NCI-H1048 (cell line): Measurements from ENCODE around the gene SFXN5.
"Not testable (repeated sequence)": the region's sequence is repeated elsewhere in the genome, so short reads cannot be mapped to it uniquely, and the experiment has no call there.

Experiments
- DNase-seq: peaks from one replicate; lab custom pipeline; 2025; lab: John Stamatoyannopoulos, UW

Gene SFXN5

DNA sequence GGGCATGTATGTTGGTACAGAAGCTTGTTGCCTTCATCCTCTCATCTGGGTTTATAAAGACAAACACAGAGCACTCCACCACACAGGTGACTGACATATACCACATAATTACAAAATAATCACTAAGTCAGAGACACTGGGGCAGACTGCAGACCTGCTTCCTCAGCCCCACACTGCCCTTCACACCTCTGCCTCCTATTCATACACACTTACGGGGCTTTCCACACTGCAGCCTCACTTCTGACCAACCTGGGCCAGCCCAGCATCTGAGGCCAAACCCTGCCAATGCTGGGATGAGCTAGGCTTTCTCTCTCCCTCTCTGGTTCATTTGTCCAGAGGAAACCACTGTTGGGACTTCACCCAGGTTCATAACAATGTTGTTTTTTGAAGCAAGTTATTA is 149.7 kb downstream of the SFXN5 start:
- no peak for DNase-seq

GRCh38 chr2:72921088-72921851 is 150.2 kb downstream of the SFXN5 start:
- DNase-seq = no peak

DNA sequence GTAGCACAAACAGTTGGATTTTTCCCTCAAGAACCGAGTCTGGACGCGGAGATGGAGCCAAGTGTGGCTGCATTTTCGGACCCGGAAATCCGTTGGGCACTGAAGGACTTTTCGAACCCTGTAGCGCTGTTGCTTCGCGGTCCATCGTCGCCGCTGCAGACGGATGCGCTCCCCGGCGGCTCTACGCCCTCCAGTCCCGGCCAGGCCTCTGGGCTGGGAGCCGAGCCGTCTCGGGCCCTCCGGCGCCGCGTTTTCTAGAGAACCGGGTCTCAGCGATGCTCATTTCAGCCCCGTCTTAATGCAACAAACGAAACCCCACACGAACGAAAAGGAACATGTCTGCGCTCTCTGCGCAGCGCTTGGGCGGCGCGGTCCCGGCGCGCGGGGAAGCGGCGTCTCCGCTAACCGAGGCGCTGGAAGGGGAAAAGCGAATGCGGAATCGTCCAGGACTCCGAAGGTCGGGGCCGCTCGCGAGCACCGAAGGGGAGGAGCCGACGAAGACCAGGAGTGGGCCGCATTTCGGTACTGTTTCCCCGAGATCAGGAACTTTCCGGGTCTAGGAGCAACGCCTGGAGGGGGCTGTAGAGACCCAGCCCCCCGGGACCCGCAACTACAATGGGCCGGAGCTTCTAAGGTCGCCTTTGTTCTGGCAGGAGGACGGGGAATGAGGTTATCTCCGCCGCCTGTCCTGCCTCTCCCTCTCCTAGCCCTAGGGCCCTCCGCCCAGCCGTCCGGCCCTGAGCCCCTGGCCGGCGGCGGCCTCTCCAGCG is 151.0 kb downstream of the SFXN5 start:
- DNase-seq = no peak

DNA sequence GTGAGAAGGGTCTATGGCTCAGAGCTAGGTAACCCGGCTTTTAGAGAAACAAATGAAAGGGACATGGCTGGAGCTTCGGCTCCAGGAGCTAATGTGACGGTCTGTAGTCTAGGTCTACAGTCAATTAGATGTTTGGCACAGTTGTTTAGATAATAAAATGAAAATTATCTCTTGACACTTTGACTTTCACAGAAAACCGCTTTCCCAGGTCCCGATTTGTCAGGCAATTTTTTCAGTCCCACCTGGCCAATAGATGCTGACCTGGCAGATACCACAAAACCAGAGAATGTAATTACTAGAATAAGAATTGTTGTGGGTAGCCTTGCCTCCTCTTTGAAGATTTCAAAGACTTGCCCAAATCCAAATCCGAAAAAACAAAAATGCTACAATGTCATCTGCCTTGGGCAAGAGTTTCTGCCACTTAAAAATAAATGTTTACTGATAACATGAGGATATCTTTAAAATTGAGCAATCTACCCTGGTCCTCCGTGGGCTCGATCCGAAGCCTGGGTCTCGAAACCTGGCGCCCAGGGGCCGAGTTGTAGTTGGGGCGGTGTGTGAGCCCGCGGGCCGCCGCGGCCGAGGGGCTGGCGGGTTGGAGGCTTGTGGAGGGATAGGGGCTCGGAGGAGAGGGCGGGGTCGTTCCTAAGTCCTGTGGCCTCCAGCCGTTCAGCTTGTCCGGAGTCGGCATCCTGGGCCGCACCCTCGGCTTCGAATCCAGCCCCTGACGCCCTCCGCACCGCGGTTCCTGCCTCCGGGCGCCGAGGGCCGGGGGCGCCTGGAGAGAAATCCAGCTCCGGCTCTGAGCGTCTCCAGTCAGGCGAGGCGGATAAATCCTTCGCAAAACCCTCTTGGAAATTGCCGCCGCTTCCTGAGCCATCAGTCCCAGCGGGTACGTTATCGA is 151.8 kb downstream of the SFXN5 start:
- DNase-seq = no peak

DNA sequence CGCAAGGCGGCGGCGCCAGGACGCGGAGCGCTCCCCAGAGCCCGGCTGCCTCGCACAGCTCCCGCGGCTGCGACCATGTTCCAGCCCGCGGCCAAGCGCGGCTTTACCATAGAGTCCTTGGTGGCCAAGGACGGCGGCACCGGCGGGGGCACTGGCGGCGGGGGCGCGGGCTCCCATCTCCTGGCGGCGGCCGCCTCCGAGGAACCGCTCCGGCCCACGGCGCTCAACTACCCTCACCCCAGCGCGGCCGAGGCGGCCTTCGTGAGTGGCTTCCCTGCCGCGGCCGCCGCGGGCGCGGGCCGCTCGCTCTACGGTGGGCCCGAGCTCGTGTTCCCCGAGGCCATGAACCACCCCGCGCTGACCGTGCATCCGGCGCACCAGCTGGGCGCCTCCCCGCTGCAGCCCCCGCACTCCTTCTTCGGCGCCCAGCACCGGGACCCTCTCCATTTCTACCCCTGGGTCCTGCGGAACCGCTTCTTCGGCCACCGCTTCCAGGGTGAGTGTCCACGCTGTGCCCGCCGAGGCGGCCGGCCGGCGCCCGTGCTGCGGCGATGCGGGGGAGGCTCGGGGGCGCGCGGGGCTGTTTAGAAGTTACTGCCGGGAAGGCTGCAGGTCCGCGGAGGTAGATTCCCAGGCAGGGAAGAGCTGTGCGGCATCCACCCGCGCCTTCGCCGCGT is 153.5 kb downstream of the SFXN5 start:
- no peak for DNase-seq

- peak; percentile 56 for DNase-seq
Measured at GRCh38 chr2:72917138-72917876, 154.2 kb downstream of the SFXN5 start, which contains the start of gene EMX1. TSS of gene EMX1 (plus strand) at chr2:72917519. CDS start at chr2:72917853, 334 bp downstream.

DNA sequence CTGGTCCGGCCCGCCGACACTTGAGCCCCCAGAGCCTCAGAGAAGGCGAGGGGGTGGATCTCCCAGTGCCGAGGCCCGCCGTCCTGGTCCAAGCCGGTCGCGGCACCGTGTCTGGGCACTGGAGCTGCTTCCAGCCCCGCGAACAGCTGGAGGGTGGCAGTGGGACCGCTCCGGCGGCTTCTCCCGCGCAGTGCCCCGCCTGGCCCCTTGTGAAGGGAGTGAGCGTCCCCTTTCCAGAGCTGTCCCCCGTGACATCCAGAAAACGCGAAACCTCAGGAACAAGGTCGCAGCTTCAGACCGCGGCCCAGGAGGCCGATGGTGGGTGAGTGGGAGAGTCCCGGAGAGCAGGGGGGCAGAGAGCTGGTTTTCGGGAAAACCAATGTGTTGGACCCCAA is 154.8 kb downstream of the SFXN5 start:
- DNase-seq = no peak

GRCh38 chr2:72915907-72916742 is 155.4 kb downstream of the SFXN5 start:
- no peak for DNase-seq

- no peak for DNase-seq
Measured at GRCh38 chr2:72915320-72915906, 156.1 kb downstream of the SFXN5 start.

- DNase-seq = no peak
Measured at GRCh38 chr2:72914589-72915319, 156.8 kb downstream of the SFXN5 start.

- DNase-seq = no peak
Measured at GRCh38 chr2:72914206-72914559, 157.3 kb downstream of the SFXN5 start.

- no peak for DNase-seq
Measured at GRCh38 chr2:72913486-72914205, 157.9 kb downstream of the SFXN5 start.

- no peak for DNase-seq
Measured at GRCh38 chr2:72911256-72911655, 160.3 kb downstream of the SFXN5 start.

DNA sequence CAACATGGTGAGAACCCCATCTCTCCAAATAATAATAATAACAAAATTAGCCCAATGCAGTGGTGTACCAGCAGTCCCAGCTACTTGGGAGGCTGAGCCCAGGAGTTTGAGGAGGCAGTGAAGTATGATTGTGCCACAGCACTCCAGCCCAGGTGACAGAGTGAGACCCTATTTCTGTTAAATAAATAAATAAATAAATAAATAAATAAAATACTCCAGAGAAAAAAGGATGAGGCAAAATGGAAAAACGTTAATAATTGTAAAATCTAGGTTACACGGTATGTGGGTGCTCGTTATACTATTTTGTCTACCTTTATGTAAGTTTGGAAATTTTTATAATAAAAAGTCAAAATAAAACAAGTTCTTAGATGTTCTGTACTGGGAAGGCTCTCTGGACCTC is 162.8 kb downstream of the SFXN5 start:
- DNase-seq = no peak

GRCh38 chr2:72907369-72907768 is 164.1 kb downstream of the SFXN5 start:
- DNase-seq = not testable (repeated sequence)

GRCh38 chr2:72901426-72901825 is 170.1 kb downstream of the SFXN5 start:
- no peak for DNase-seq

DNA sequence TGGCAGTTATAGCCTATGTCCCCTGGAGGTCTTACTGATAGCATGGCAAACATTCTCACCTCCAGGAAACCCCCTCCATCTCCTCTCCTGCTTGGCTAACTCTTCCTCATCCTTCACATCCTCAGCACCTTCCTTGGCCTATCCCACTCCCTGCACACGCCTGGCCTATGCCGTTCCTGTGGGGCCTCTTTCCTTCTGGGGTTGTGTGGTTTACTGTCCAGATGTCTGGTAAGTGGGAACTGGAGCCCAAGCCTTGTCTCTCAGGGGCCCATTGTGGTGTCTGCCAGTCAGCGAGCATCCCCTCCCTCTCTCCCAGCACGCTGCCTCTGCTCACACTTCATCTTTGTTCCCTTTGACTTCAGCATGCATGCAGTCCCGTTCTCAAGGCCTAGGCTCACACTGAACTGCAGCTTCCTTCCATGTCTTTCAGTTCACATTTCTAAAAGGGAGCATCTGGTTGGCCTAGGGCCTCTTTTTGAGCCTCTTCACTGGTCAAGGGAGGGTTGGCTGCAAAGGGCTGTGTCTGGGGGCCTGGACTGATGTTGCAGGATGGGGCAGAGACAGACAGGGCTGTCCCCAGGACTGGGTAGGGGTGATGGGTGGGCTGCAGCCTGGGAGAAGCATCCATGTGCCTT is 171.2 kb downstream of the SFXN5 start:
- no peak for DNase-seq

DNA sequence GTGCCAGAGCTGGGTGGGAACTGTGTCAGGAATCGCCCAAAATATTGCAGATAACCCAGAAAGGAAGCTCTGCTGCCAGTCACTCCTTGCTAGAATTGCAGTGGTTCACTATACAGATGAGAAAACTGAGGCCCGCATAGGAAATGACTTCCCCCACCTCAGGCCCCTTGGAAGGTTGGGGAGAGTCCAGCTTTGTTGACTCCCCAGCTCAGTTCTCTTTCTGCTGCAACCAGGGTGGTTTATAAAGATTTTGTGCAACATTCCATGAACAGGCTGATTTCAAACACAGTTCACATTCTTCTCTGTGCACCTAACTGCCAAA is 173.0 kb downstream of the SFXN5 start:
- no peak for DNase-seq
